ENCODE measurements around the gene INSM1.
"Not testable (repeated sequence)": the region's sequence is repeated elsewhere in the genome, so short reads cannot be mapped to it uniquely, and the experiment has no call there.

The INSM1 gene

DNA sequence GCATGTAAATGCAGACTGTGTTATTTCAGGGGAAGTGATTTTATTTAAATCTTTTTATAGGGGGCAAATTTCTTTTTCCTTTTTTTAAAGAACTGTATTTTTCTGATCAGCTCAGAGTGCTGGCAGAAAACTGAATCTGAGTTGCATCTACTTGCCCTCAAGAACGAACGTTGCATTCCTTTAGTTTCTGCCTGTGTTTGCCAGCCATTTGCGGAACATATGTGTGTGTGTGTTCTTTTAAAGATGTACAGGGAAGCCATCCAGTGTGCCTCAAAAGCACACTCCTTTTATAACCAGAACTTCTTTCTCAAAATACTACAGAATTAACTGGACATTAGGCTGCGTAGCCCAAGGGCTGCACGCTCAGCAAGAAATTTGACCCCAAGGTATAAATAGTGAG, 25.8 kb upstream of the INSM1 start:
- TF ChIP-seq, protein P1, sequence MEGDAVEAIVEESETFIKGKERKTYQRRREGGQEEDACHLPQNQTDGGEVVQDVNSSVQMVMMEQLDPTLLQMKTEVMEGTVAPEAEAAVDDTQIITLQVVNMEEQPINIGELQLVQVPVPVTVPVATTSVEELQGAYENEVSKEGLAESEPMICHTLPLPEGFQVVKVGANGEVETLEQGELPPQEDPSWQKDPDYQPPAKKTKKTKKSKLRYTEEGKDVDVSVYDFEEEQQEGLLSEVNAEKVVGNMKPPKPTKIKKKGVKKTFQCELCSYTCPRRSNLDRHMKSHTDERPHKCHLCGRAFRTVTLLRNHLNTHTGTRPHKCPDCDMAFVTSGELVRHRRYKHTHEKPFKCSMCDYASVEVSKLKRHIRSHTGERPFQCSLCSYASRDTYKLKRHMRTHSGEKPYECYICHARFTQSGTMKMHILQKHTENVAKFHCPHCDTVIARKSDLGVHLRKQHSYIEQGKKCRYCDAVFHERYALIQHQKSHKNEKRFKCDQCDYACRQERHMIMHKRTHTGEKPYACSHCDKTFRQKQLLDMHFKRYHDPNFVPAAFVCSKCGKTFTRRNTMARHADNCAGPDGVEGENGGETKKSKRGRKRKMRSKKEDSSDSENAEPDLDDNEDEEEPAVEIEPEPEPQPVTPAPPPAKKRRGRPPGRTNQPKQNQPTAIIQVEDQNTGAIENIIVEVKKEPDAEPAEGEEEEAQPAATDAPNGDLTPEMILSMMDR (IDR thresholded peaks at IDR 0.05; ENCODE audit: extremely low read depth, missing control alignments), result no peak
- no peak for DNase-seq (ENCODE audit: low spot score)

- TF ChIP-seq, protein P1 (IDR thresholded peaks at IDR 0.05; ENCODE audit: extremely low read depth, missing control alignments), result no peak
- DNase-seq (ENCODE audit: low spot score), result no peak
Observed at GRCh38 chr20:20343932-20344331, 24.0 kb upstream of the INSM1 start.

DNA sequence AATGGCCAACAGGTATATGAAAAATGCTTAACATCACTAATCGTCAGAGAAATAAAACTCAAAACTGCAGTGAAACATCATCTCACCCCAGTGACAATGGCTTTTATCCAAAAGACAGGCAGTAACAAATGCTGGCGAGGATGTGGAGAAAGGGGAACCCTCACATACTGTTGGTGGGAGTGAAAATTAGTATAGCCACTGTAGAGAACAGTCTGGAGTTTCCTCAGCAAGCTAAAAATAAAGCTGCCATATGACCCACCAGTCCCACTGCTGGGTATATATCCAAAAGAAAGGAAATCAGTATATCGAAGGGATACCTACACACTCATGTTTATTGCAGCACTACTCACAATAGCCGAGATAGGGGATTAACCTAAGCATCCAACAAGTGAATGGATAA, 23.4 kb upstream of the INSM1 start:
- TF ChIP-seq, protein P1 (IDR thresholded peaks at IDR 0.05; ENCODE audit: extremely low read depth, missing control alignments), result no peak
- no peak for DNase-seq (ENCODE audit: low spot score)

DNA sequence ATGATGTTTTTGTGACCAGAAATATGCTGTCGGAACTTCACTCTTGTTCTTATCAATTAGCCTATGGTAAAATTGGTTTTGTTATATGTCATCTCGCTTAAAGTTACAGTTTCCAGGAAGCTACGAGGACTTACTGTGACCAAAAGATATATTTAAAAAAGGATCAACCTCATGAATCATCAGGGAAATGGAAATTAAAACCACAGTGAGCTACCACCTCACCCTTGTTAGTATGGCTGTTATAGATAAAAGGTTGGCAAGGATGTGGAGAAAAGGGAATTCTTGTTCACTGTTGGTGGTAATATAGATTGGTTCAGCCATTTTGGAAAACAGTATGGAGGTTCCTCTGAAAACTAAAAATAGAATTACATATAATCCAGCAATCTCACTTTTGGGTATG, 14.3 kb upstream of the INSM1 start:
- no peak for DNase-seq (ENCODE audit: low spot score)
- TF ChIP-seq, protein P1 (IDR thresholded peaks at IDR 0.05; ENCODE audit: extremely low read depth, missing control alignments), result no peak

DNA sequence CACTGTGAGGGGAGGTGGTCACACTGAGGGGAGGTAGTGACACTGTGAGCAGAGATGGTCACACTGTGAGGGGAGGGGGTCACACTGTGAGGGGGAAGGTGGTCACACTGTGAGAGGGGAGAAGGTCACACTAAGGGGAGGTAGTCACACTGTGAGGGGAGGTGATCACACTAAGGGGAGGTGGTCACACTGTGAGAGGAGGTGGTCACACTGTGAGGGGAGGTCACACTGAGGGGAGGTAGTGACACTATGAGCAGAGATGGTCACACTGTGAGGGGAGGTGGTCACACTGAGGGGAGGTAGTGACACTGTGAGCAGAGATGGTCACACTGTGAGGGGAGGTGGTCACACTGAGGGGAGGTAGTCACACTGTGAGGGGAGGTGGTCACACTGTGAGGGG, 12.4 kb upstream of the INSM1 start:
- not testable (repeated sequence) for DNase-seq (ENCODE audit: low spot score)

DNA sequence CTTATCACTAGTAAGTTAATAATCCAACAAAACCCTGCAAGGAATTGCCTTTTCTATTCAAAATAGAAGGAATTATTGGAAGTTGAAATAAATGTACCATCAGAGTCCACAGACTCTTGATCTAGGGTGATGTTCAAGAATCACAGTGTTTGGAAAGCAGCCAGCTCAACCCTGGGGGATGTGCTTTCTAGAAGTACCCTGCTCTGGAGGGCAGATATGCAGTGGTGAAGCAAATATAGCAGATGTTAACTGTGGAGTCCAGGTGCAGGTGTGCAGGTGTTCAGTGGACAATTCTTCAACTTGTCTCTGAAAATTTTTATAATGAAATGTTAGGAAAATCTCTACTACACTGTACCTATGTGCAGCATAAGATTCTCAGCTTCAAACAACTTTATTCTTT, 9.1 kb upstream of the INSM1 start:
- DNase-seq (ENCODE audit: low spot score), result no peak
- TF ChIP-seq, protein P1 (IDR thresholded peaks at IDR 0.05; ENCODE audit: extremely low read depth, missing control alignments), result no peak

DNA sequence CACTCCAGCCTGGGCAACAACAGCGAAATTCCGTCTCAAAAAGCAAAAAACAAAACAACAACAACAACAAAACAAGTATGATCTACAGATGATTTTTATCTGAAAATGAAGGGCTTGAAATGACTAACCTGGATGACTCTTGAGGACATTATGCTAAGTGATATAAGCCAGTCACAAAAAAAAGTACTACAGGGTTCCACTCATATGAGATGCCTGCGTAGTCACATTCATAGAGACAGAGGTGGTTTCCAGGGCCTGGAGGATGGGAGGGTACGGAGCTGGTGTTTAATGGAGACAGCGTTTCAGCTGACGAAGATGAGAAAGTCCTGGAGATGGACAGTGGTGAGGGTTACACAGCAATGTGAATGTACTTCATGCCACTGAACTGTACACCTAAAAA, 8.3 kb upstream of the INSM1 start:
- no peak for DNase-seq (ENCODE audit: low spot score)
- TF ChIP-seq, protein P1 (IDR thresholded peaks at IDR 0.05; ENCODE audit: extremely low read depth, missing control alignments), result no peak

DNA sequence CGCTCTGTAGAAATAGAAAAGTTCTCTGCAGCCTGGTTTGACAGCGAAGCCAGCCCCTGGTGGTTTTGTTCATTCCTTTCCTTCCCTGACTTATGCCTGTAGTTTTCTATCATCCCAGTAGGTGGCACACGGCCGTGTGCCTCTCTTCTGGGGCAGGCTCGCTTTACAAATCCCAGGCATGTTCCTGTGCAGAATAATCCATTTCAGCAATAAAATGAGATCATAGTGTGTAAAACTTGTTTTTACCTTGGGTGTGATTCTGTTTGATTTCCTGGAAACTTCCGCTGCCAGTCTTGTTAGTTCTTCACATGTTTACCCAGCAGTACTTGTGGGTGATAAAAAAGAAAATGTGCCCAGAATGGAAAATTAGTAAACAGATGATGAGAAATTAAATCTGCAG, 7.4 kb upstream of the INSM1 start:
- DNase-seq (ENCODE audit: low spot score), result peak; percentile 78
- TF ChIP-seq, protein P1 (IDR thresholded peaks at IDR 0.05; ENCODE audit: extremely low read depth, missing control alignments), result peak; percentile 53
